Caco-2 (cell line): ENCODE data around the gene RPS6KA4. TPM values are rescaled to one million over a fixed set of nuclear protein-coding genes. Genes with fewer than 3 reads are reported as not detected.

Source experiments
- BruUV-seq: library from RNA; stranded (reverse); fragments of 400-500 nt; replicated peaks from 2 replicates; lab custom pipeline; 2021; lab: Mats Ljungman, UMichigan
- CTCF ChIA-PET: fragments of 300-600 bp; sonication (Branson Sonifier 250); formaldehyde crosslinking; loops from one replicate; lab custom pipeline; 2022; ENCODE audit warnings: antibody characterized with exemption; lab: Charles Lee
- POLR2A ChIA-PET: fragments of 300-600 bp; sonication (Branson Sonifier 250); formaldehyde crosslinking; loops from one replicate; lab custom pipeline; 2022; ENCODE audit warnings: antibody characterized with exemption; lab: Charles Lee
- DNase-seq, 2 experiments: peaks; one replicate each; pipeline versions ENCODE4 v3.0.0 to v3.0.0-alpha.2; 2020 to 2022
- H3K27me3 ChIP-seq: replicated peaks from 2 replicates; pipeline ENCODE4 v1.6.0; 2011; ENCODE audit warnings: low read length; ENCODE audit not compliant: control insufficient read depth, insufficient read depth
- H3K36me3 ChIP-seq: 2 replicates; pipeline ENCODE4 v1.5.1; 2011; ENCODE audit warnings: low read length; ENCODE audit not compliant: control insufficient read depth, insufficient read depth
- H3K4me1 ChIP-seq: fragments of 250-450 bp; sonication (Bioruptor Pico); 2 replicates; pipeline ENCODE4 v1.5.1; 2020; ENCODE audit warnings: mild to moderate bottlenecking
- H3K4me3 ChIP-seq: 2 replicates; pipeline ENCODE4 v1.5.1; 2011; ENCODE audit warnings: low read depth, mild to moderate bottlenecking, control low read depth, low read length
- H3K9me3 ChIP-seq: fragments of 250-450 bp; sonication (Bioruptor Pico); 2 replicates; pipeline ENCODE4 v1.5.1; 2020; ENCODE audit warnings: mild to moderate bottlenecking, moderate library complexity
- H3K27ac Mint-ChIP-seq: one replicate; pipeline ENCODE4 v1.8.0; 2022; ENCODE audit warnings: mixed read lengths; ENCODE audit not compliant: unreplicated experiment
- H3K27me3 Mint-ChIP-seq: one replicate; pipeline ENCODE4 v1.8.0; 2022; ENCODE audit warnings: mixed read lengths; ENCODE audit not compliant: insufficient read depth, unreplicated experiment
- H3K36me3 Mint-ChIP-seq: one replicate; pipeline ENCODE4 v1.8.0; 2022; ENCODE audit warnings: mild to moderate bottlenecking, mixed read lengths; ENCODE audit not compliant: insufficient read depth, unreplicated experiment
- H3K4me1 Mint-ChIP-seq: one replicate; pipeline ENCODE4 v1.8.0; 2022; ENCODE audit warnings: low read depth, mixed read lengths; ENCODE audit not compliant: unreplicated experiment
- H3K4me3 Mint-ChIP-seq: one replicate; pipeline ENCODE4 v1.8.0; 2022; ENCODE audit warnings: mild to moderate bottlenecking, moderate library complexity, mixed read lengths; ENCODE audit not compliant: unreplicated experiment
- H3K9me3 Mint-ChIP-seq: one replicate; pipeline ENCODE4 v1.8.0; 2022; ENCODE audit warnings: mixed read lengths; ENCODE audit not compliant: unreplicated experiment
- CTCF ChIP-seq, 2 experiments: fragments of 200-600 bp in 1 of 2; IDR thresholded peaks; 1 replicate in 1 of 2; 2 replicates in 1 of 2; pipeline versions ENCODE4 v1.5.1 to v1.8.0; 2011 to 2022; ENCODE audit warnings: antibody characterized with exemption in 1 of 2, control low read depth in 1 of 2, inconsistent platforms in 1 of 2, low read depth in 1 of 2, low read length in 1 of 2, mild to moderate bottlenecking in 1 of 2, moderate library complexity in 1 of 2; ENCODE audit not compliant: insufficient read depth in 1 of 2, severe bottlenecking in 1 of 2, unreplicated experiment in 1 of 2
- intact Hi-C: fragments of 100-400 bp; cut with micrococcal nuclease; formaldehyde crosslinking; loops from one replicate; pipeline ENCODE4 v1.10.0; 2022; ENCODE audit not compliant: unreplicated experiment
- total RNA-seq: library from RNA; stranded (reverse); gene quantifications from 2 replicates; pipeline ENCODE4 v1.2.3, GENCODE V29; 2022

The RPS6KA4 gene
- total RNA-seq, 1 experiment from 2014 or later: 95.7 TPM

- BruUV-seq: no TSS peak
- H3K36me3 Mint-ChIP-seq: peaks cover 9% of the 10 kb centered on the region
- peaks cover 29% of the 10 kb centered on the region for H3K4me1 Mint-ChIP-seq
- H3K27me3 Mint-ChIP-seq: no peaks in the 10 kb centered on the region
- ChIA-PET POLR2A (interaction anchor here (0.6 to 1.5 kb wide), 5 partner anchors 20 to 211 kb away, joined by 3 to 43 read pairs (median 4); partner anchors contain the start of genes BAD, ESRRA, PRDX5 and TRMT112), CTCF (interaction anchor here (0.6 to 6.1 kb wide), 41 partner anchors 10 to 920 kb away, joined by 3 to 274 read pairs (median 6); partner anchors contain the start of genes BAD, CATSPERZ, ESRRA and NUDT22)
- H3K27ac Mint-ChIP-seq: peak overlapping the region; percentile 57
- TF ChIP-seq CTCF (IDR thresholded peaks at IDR 0.05; ENCODE audit: insufficient read depth in 1 of 2, low read depth in 1 of 2, low read length in 1 of 2, severe bottlenecking in 1 of 2, unreplicated experiment in 1 of 2): peak; percentile 69 to 97
- peak overlapping the region; percentile 6; the same call in 1 of the 2 replicates for H3K4me3 ChIP-seq
- no peaks in the 10 kb centered on the region for H3K9me3 Mint-ChIP-seq
- no peaks in the 10 kb centered on the region for H3K36me3 ChIP-seq
- no peaks in the 10 kb centered on the region for H3K9me3 ChIP-seq
- intact Hi-C loops: loop anchor here (1.0 to 10.0 kb wide), 3 partner anchors 38 to 299 kb away; partner anchors contain the start of gene TRMT112
- H3K4me3 Mint-ChIP-seq: peak overlapping the region; percentile 52
- peak; percentile 89 to 90 for DNase-seq
- H3K27me3 ChIP-seq: no peaks in the 10 kb centered on the region
- H3K4me1 ChIP-seq: peaks cover 42% of the 10 kb centered on the region
These were observed 3.7 kb upstream of the RPS6KA4 start for GRCh38 chr11:64355078-64355940.

GRCh38 chr11:64356498-64357411 lies 2.2 kb upstream of the RPS6KA4 start:
- Mint-ChIP-seq H3K9me3 (no peaks in the 10 kb centered on the region), H3K4me3 (peak overlapping the region; percentile 13), H3K27ac (peak overlapping the region; percentile 17), H3K4me1 (peaks cover 29% of the 10 kb centered on the region), H3K27me3 (no peaks in the 10 kb centered on the region), H3K36me3 (peaks cover 24% of the 10 kb centered on the region)
- BruUV-seq: no TSS peak
- intact Hi-C loops: loop anchor here (5.0 to 10.0 kb wide), 2 partner anchors 84 to 298 kb away; no protein-coding TSS in a partner anchor
- TF ChIP-seq CTCF (IDR thresholded peaks at IDR 0.05; ENCODE audit: insufficient read depth in 1 of 2, low read depth in 1 of 2, low read length in 1 of 2, severe bottlenecking in 1 of 2, unreplicated experiment in 1 of 2): peak; percentile 47 to 48
- ChIA-PET CTCF (interaction anchor here (0.6 to 6.1 kb wide), 19 partner anchors 10 to 487 kb away, joined by 3 to 274 read pairs (median 4); partner anchors contain the start of genes PRDX5 and TRMT112), POLR2A (interaction anchor here (2.8 kb wide), 1 partner anchor 39 kb away, joined by 18 read pairs; the partner anchor contains the start of genes PRDX5 and TRMT112)
- Histone ChIP-seq H3K9me3 (no peaks in the 10 kb centered on the region), H3K4me3 (no peak overlapping the region), H3K4me1 (peaks cover 46% of the 10 kb centered on the region), H3K36me3 (peaks cover 5% of the 10 kb centered on the region), H3K27me3 (no peaks in the 10 kb centered on the region)
- DNase-seq: peak; percentile 77
